HPDE6-E6E7 (cell line): ENCODE results near the gene DMD.
"Not testable (repeated sequence)": the region's sequence is repeated elsewhere in the genome, so short reads cannot be mapped to it uniquely, and the experiment has no call there.

Source experiments
- DNase-seq: peaks from one replicate; pipeline ENCODE4 v3.0.0; 2011; ENCODE audit warnings: missing footprints; ENCODE audit errors: extremely low spot score

Gene DMD

DNA sequence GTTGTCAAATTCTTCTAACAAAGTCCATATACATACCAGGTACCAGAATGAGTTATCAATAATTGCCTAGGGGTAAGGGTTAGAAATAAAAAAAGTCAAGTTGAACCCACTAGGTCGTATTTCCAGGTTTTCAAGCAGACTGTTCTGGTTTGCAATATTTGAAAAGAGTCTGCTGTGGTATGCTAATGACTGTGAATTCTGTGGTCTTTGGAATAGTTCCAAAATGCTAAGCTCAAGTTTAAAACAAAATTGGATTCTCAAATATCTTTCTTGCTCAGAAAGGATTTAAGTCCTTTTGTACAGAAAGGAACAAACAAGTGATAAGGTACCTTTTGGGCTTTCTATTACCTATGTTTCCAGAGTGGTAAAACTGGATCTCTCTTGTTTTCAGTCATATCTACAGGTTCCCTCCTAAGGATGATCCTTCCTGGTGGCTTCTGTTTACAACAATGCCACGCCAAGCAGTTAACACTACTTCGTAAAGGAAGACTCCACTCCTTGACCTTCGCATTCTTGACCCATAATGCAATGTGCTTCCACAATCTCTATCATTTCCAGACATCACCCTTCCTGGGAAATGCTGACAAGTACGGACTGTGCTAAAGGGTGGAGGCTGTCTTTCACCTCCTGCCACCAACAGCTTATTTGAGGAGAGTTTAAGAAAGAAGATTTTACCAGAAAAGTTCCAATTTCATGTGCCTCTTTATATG is 1607.8 kb downstream of the DMD start:
- no peak for DNase-seq

DNA sequence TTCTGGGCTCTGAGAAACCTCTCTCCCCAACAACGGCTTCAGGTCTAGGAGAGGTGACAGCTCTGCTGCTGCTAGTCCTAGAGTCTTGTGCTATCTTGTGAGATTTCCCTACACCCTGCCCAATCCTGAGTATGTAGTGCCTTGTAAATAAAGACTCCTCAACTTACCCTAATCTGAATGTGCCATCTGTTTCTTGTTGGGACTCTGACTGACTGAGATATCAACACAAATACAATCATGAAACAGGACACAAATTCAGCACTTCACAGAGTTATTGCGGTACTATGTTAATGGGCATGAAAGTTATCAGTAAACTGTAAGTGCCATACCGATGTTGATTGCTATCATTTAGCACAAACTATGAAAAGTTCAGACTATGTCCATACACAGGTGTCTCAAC is 1610.5 kb downstream of the DMD start:
- DNase-seq, result no peak

DNA sequence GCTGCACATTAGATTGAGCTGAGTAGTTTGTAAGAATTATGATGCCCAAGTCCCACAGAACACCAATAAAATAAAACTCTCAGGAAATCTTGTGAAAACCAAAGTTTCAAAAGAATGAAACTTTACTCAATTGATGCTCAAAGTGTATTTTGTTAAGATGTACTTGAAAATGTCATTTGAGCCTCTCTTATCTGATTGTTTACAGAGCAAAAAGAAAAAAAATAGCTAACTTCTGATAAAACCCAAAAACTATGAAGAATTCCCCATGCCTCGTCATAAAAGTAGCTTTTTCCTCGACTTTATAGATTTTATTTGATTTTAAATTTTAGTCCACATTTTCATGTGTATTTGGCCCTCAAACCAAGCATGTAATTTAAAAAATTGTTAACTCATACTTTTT is 1618.0 kb downstream of the DMD start:
- DNase-seq, result no peak

DNA sequence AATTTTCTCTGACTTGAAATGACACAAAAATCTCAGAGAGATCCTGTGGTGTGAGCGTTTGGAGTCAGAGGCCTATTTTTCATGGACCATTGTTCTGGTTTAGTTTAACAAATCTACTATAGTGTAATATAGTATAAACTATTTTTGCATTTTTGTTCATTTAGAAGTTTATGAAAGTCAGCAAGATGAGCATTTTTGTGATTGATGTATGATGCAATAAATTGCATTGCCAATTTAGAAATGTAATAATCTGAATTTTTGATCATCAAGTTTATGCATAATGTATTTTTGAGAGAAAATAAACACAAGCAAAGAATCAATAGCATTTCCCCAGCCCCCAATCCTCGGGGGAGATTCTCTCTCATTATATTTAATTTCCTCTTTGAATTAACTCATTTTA is 1620.0 kb downstream of the DMD start:
- no peak for DNase-seq

DNA sequence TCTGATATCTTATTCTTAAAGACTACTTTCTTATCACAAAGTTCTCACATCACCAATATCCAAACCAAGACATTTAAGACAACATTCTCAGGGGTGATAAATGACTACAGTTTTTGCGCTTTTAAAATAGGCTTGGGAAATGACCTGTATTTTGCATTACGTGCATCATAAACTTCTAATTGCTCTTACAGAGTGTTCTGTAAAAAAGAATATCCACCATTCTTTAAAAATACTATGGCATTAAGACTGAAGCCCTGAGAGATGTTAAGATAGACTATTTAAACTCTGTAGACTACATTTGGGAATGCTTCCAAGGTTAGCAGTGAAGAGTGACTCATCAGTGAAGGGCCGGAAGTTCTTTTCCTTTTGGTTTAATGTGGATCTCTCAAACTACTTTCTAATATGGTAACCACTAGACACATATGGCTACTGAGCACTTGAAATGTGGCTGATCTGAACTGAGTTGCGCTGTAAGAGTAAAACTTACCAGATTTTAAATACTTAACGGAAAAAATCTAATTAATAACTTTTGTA is 1620.7 kb downstream of the DMD start:
- DNase-seq, result no peak

DNA sequence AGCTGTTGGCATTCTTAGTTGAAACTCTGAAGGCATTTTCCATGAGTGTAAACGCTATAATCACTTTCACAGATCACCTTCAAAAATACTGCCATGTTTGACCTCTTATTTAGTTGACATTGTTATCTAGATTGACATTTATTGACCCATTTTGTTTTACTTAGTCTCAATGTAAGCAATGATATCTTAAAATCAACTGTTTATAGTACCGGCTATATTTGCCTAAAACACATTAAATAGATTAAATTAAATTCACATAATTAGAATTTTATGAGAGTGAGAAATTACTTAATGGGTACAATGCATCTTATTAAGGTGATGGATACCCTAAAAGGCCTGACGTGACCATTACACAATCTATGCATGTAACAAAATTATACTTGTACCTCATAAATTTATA is 1621.8 kb downstream of the DMD start:
- DNase-seq, result no peak

DNA sequence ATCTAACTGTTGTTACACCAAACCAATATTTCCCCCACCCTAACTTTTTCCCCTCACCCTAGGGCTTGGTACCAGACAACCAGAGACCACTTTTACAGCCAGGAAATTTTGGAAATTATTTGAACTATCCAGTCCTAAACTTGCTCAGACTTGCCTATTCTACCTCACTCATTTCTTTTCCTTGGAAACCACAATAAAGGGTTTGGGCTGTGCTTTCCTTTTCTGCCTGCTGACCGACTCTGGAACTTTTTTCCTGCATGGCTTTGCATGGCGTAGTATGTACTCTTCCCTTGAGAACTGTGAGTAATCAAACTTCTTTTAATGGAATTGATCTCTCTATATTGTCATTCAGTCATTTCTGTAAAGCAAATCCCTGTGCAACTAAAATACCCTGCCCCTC is 1623.0 kb downstream of the DMD start:
- DNase-seq, result no peak

DNA sequence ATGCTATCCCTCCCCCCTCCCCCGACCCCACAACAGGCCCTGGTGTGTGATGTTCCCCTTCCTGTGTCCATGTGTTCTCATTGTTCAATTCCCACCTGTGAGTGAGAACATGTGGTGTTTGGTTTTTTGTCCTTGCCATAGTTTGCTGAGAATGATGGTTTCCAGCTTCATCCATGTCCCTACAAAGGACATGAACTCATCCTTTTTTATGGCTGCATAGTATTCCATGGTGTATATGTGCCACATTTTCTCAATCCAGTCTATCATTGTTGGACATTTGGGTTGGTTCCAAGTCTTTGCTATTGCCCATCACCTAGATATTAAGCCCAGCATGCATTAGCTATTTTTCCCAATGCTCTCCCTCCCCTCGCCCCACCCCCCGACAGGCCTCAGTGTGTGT is 1627.5 kb downstream of the DMD start:
- DNase-seq, result not testable (repeated sequence)

DNA sequence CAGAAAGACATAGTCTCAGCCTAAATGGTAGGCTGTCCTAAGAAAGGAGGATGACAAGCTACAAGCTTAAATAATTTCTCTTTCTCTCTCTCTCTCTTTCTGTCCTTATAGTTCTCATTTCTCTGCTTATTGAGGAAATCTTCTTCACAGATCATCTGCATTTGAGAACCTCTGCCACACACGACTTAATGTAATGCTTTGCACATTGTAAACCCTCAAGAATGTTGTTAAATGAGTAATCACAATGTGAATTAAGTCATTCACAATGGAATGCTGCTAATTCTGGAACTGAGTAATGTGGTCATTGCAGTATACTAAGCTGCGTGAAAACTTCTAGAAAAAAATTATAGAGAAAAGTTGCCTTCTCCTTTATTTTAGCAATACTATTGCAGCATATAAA is 1630.6 kb downstream of the DMD start:
- no peak for DNase-seq

DNA sequence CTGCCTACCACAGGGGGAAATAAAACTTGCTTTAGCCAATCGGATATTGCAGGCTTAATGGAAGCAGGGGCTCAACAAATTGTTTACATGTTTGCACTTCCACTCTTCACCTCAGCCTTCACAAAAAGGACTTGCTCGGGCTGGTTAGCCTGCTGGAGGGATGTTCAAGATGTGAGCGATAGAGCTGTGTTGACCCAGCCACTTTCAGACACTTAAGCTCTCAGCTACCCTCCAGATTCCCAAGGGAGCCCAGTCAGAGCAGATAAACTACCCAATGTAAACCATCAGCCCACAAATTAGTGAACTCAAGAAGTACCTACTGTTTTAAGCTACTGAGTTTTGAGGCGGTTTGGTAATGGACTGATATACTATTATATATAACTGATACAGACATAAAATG is 1631.1 kb downstream of the DMD start:
- DNase-seq, result no peak

DNA sequence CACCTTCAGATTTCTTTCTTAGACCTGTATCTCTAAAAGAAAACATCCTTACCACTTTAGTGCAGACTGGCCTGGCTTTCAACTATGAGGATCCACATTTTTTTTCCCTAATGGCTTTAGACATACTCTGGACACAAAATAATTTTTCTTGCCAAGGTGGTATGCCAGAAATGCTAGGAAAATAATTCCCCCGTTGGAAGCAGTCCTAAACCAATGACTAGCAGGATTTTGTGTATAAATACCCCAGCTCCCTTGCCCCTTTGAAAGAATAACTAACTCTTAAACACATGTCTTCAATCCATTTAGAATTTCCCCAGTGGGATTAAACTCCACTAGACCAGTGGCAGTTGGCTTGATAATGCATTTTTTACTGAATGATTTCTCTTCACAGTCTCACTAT is 1639.0 kb downstream of the DMD start:
- no peak for DNase-seq

DNA sequence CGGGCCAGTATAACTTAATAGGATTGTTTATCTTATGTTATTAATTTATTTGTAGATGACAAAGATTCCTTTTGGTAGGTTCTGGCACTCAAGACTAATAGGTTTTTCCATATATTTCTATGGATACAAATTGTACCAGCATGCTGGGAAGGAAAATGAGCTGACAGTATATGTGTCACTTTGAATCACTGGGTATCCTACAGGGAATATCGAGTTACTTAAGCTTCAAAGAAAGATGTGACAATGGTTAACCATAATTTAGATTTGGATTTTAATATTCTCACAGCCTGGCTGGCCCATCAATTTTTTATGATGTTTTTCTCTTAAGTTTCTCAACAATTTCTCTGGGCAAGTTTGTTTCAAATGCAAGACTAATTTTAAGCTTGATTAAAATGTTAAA is 1640.7 kb downstream of the DMD start:
- DNase-seq, result no peak

DNA sequence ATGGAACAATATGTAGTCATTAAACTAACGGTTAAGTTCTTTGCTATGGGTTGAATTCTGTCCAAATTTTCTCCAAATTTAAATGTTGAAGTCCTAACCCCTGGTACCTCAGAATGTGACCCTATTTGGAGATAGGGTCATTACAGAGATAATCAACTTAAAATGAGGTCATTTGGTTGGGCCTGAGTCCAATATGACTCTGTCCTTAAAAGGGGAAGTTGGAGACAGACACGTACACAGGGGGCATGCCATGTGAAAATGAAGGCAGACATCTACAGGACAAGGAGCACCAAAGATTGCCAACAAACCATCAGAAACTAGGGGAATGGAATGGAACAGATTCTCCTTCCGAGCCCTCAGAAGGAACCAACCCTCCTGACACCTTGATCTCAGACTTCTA is 1647.6 kb downstream of the DMD start:
- DNase-seq, result no peak

DNA sequence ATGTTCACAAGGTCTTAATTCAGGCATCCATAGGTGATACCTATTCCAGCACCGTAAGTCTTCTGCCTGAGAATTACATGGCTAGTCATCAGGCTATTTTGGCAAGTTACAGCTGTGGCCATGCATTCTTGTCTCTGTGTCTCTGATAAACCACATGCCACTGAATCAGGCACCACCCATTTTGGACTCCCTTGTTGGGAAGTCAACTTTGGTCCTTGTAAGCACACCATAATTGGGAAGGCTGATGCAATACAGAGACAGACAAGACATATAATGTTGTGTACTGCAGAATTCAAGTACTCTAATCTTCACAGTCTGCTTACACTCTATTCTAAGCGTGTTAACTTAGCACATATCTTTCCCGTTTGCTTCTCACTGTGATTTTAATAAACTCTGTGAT is 1655.8 kb downstream of the DMD start:
- no peak for DNase-seq

DNA sequence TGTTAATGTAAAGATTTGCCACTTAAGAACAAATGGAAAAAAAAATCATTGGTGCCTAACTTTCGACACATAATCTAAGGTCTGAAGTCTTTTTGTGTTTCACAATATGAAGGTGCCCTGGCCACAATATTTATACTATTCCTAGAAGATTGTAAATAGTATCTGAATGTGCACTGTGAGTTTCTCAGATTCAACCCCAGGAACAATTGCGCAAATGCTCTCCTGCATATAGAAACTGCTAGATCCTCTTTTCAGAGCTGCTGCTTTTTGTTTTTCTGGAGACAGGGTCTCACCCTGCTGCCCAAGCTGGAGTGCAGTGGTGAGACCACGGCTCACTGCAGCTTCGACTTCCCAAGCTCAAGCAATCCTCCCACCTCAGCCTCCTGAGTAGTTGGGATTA is 1659.4 kb downstream of the DMD start:
- no peak for DNase-seq

DNA sequence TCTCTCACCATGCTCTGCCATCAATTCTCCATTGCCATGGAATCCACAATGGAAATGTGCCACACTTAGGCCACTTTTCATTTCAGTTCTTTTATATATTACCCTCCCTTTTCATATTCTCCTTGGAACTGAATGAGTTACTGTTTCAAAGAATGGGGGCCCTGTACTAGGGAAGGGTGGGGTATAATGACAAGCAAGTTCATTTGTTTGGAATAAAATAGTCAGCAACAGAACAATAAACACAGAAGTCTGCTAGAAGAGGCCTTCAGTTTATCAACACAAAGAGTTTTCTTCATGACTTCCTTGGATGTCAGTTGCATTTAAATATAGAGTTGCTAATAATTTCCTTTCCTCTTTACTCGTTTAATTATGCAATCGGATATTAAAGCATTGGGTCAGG is 1661.2 kb downstream of the DMD start:
- DNase-seq, result no peak

DNA sequence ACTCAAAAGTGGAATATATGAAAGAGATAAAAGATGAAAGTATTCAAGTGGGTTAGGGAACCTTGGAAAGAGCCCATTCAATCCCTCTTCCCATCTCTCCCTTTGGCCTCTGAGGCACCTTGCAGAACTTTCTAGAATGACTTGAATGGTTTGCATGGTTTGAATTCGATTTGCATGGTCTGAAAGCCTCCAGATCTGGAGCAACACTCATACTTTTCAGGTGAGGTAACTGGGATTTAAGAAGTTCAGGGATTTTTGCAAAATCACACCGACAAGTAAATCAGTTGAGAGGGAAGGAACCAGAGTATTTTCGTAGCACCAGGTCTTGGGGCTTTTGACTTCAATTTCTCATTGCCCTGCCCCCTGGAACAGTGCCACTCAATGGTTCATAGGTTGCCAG is 1663.5 kb downstream of the DMD start:
- DNase-seq, result no peak

DNA sequence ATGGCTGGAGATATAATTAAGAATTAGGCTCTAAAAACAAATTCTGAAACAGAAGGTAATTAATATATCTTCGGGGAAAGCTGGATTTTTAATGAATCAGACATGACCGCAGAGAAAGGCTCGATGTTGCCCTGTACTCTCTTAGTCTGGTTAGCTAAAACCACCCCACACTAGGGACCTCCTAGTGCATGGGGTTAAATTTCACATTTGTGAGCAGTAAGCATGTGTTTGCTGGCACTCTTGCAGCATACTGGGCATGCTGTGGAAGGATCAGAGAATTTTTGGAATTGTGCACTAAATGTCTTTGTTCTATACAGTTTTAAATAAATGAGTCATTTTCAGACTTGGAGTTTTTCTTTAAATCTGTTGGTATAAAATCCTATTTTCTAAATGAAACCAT is 1663.9 kb downstream of the DMD start:
- no peak for DNase-seq

DNA sequence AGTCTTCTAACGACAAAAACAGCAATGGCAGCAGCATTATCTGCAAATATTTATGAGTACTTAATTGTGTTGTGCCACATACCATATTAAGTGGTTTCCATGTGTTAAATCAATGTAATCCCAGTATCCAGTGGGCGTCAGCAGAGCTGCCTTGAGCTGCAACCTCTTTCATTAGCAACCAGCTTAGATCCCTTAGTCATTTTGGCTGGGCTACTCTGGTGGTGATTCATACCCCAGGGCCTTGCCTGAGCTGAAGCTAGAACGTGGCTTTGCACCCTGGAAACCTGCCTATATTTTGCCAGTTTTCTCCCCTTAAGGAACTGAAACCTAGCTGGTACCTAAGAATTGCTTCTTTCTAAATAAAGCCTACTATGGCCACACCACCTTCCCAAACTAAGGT is 1665.2 kb downstream of the DMD start:
- DNase-seq, result peak; percentile 60

DNA sequence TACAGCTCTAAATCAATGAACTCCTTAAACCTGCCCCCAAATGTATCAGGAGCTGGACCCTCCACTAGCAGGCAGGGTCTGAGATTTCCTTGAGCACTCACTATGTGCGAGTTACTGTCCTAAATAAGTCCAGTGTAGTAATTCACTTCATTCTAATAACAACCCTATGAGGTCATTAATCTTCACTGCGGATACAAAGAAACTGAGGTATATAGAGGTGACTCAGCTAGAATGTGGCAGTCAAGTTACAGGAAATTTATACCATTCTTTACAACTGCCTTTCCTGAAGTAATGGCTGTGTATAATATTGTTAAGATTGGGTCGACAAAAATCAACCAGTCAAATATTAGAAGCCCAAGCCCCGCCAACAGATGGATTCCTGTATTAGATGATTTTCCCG is 1665.6 kb downstream of the DMD start:
- DNase-seq, result no peak

DNA sequence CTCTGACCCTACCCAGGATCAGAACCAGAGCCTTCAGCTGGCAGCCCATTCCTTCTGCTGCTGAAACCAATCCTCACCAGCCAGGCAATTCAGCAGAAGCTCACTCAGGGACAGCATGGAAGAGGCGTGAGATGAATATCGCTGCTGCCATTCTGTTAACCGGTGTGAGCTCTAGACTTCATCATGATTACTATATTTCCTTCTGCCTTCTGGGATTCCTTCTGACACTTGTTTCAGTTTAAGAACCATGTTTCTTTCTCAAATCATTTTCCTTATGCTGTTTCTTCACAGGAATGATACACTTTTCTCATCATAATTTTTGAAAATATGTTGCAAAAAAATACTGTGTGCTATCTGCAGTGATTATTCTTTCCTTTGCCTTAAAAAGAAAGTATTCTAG is 1666.2 kb downstream of the DMD start:
- no peak for DNase-seq

DNA sequence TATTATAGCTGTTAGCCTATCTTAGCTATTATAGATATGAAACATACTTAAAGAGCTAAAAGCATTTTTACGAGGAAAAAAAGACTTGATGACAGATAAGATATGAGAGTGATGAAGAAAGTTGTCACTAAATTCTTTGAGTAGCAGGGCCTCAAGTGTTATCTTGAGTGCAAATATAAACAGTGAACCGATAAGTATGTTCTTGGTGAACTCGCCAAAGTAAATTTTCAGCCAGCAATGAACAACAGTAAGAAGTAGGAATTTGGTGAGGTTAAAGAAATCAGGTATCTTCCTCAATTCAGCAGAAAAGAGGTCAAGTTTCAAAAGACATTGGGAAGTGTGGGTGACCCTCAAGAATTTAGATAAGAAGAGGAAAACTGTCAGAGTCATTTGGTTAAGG is 1667.7 kb downstream of the DMD start:
- no peak for DNase-seq

DNA sequence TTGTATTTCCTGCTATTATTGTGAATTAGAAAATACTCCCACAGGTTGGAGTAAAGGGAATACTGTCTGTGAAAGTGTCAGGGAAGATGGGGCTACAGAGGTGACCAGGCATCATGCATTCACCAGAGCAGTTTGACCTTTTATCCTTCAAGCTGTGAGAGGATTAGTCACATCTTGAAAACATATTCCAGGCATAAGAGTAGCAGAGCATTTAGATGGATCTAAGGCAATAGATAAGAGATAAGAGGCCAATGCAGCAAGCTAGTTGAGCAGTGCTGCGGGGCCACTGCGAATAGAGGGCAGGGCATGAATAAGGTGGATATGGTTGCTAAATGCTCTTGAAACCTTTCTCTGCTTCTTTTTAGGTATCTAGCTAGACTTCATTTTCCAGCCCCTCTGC is 1668.8 kb downstream of the DMD start:
- DNase-seq, result no peak

DNA sequence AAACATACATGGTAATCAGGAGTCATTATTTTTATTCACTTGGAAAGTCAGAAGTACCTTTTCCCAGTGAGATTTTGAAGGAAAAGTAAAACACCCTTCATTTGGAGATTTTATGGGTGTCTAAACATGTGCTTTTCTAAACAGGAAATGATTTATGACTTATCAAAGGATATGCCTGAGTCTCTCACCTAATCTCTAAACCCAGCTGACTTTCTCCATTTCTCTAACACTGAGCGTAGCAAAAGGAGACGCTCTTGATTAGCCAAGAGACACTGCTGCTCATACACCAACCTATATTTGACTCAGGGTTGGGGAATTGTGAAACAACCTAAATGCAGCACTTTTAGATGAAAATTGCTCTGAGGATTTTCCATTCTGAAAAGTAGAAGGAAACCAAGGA is 1671.0 kb downstream of the DMD start:
- no peak for DNase-seq
